GM21390 (cell line): ENCODE measurements around the gene FAM120A.

Experiments used
- ATAC-seq: cut with Tn5 transposase; IDR thresholded peaks from one replicate; pipeline ENCODE4 v1.9.1; 2021; ENCODE audit not compliant: unreplicated experiment

The FAM120A gene

GRCh38 chr9:93592643-93593021 lies 141.1 kb downstream of the FAM120A start:
- no peak for ATAC-seq

DNA sequence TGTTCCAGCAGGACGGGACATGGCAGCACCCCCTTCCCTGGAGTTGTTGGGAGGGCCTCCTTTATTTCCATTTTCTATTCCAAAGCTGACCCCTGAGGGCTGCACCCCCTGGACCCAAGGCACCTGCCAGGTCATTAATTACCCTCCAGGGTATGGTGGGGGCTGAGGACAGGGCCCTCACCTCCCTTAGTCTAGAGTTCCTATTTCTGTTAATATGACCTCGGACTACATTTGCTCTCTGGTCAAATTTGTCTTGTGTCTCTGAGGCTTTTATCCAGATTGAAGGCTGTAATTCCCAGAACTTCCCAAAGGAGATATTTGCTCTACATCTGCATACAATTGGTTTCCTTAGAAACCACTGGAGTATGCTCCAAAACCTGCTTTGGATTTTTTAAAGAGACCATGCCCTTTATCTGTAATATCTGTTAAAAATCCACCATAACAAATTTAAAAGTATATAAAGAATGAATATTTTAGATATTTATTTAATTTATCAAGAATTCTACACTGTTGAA lies 141.7 kb downstream of the FAM120A start:
- no peak for ATAC-seq

DNA sequence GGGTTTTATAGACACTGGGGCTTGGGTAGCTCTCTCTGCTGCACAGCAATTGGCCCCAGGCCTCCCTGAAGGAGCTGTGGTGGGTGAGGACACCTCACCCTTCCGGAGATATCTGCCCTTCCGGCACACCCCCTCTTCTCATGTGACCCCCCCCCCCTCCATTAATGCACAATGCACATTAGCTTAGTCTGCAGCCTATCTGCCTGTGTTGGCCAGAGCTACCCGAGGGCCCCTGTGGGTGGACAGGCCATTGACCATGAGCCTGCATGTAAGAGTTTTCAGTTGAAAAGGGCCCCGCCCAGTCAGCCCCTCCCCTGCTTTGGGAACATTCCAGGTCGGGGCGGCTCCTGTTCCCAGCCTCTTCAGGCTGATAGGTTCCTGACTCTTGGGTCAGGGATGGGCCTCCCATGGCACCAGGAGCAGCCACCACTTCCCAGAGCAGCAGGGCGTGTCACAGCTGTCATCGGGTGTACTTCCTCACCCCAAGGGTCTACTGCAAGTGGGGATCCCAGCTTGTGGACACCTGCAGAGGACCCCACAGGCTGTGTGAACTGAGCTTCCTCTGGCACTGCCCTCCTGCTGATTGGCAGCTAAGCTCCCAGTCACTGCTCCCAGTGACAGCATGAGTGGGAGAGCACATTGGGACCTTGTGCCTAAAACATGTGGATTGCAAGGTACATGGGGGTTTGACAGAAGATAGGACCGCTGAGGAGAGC lies 142.7 kb downstream of the FAM120A start:
- ATAC-seq: no peak

DNA sequence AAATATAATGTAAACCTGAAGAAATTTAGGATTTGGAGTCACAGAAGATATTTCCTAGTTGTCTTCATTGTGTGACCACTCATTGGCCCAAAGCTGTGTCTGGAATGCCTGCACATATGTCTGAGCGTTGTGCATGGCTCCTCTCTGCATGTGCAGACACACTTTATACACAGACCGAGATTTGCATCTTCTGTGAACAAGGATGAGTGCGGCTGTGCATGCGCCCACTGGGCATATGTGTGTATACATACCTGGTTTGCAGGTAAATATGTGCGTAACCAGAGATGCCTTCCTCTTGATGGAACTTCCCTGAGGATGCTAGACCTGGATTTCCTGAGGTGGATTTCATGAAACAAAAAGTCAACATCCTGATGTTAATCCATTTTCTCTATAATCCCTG lies 144.0 kb downstream of the FAM120A start:
- ATAC-seq: no peak

- ATAC-seq: no peak
Observed at GRCh38 chr9:93595861-93596365, 144.4 kb downstream of the FAM120A start.

DNA sequence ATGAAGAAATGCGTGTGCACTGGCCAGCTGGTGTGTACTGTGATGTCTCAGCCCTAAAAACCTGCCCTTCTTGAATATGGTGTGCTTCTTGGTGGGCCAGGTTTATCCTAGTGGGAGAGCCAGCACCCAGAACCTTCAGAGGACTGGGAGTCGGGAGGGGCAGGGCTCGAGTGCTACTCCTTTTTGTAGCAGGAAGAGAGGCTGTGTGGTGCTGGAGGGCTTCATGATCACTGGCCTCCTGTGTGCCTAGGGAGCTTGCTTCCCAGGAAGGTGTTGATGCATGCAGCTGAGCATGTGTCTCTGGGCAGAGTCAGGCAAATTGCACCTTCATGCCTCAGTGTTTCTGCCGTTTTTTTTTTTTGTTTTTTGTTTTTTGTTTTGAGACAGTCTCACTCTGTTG lies 144.9 kb downstream of the FAM120A start:
- no peak for ATAC-seq

GRCh38 chr9:93597142-93597706 lies 145.7 kb downstream of the FAM120A start:
- ATAC-seq: no peak

DNA sequence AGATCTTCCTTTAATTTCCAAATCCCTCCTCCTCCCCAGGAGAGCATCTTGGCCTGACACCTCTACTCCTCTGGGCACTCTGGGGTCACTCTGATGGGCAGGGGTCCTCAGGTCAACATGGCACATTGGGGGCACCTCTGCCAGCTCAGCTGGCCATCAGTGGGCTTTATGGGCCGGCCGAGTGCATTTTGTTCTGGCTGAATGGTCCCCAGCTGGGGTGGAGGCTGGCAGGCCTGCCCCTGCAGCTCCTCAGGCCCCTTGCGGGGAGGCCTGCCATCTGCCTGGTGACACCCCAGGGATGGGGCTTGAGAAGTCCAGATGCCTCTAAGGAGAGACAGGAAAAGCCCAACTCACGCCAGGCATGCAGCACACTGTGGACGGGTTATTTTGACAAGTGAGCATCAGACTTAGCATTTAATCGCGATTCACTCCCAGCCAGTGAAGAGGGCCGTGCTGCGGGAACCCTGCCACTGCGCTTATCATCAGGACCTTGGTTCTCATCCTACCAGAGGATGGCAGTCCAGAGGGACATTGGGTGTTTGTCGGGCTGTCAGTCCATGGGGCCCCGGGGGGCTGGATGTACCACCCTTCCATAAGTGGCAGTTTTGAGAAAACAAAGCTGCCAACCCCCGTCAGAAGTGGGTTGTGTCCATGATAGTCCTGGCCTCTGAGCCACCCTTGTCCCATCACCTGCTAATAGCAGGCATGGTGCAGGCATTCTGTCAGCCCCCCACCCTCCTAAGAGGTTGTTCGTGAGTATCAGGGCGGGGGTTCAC lies 146.6 kb downstream of the FAM120A start:
- ATAC-seq: no peak

DNA sequence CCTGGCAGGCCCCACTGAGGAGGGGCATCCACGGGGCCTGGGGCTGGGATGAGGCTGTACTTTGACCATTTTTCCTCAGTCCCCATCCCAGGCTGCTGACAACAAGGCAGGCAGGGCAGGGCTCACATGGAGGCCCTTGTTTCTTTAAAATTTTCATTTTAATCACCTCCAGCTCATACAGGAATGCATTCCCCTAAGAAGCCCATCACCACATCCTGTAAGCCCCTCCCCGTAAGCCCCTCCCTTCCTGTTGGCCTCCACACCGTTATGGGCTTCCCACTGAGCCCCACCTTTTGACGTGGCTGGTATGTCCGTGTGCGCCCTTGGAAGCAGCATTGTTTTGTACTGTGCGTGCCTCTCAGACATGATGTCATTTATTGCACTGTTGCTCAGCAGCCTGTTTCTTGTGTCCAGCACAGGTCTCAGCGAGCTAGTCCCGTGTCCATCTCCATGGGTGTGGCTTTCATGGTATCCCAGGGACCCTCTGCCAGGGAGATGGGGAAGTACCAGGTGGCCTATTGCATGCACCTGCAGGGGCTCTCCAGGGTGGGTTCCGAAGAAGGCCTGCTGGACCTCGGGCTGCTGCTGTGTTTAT lies 147.3 kb downstream of the FAM120A start:
- no peak for ATAC-seq

DNA sequence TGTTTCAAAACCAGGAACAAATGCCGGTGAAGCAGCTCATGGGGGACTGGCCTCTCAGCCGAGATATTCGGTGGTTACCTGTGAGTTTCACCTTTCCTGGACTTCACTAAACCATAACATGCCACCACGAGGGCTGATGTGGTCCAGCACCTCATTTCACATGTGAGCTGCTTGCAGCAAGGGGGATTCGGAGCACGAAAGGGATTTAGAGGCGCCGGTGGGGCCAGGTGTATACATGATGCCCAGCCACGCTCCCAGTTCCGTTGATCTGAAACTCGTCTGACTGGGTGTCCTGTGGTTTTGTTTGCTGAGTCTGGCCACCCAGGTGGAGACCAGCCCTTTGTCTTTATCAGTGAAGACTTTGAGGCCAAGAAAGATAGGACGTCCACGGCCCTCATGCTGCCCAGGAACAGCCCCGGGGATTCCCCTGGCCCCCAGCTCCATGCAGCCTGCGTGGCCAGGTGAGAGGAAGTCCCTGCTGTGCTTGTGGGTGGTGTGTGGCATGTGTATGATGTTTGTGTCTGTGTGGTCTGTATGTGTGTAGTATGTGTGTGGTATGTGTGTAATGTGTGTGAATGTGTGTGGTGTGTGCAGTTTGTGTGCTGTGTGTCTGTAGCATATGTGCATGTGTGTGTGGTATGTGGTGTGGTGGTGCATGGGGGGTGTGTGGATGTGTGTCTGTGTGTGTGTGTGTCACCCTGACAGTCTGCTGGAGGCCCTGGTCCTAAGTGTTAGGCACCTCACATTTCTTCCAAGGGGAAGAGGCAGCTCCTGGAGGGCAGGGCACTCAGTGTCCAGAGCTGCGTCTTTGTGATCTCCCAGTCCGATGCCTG lies 148.3 kb downstream of the FAM120A start:
- no peak for ATAC-seq

DNA sequence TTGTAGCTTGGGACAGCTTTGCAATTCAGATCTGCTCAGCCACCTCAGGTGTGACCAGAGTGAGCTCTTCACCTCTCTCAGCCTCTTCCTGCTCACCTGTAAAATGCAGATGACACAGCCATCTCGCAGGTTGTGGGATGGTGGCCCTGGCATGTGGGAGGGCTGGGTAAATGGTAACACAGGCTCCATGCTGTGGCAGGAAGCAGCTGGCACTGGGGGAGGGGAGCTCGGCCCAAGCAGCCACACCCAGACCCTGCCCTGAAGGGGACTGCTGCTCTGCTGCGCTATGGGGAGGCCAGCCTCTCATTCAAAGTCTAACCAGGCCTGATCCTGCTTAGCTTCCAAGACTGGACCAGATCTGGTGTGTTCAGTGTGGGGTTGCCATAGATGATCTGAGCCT lies 149.0 kb downstream of the FAM120A start:
- ATAC-seq: no peak

GRCh38 chr9:93601063-93601462 lies 149.6 kb downstream of the FAM120A start:
- ATAC-seq: no peak

DNA sequence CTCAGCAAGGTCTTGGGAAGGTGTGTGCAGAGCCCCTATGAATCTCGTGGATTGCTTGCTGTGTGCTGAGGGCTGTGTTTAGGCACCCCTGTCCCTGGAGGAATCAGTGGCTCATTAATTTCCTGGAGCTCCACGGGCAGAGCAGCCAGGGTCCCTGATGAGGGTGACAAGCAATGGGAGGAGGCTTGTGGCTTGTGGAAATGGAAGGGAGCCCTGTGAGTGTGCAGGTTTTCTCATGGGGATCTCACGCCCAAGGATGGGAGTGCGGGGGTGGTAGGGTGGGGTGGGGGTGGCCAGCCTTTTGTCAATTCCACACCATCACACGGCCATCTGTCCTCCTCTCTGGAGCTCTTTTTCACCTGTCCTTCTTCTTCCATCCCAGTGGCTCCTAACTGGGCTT lies 150.2 kb downstream of the FAM120A start:
- no peak for ATAC-seq

DNA sequence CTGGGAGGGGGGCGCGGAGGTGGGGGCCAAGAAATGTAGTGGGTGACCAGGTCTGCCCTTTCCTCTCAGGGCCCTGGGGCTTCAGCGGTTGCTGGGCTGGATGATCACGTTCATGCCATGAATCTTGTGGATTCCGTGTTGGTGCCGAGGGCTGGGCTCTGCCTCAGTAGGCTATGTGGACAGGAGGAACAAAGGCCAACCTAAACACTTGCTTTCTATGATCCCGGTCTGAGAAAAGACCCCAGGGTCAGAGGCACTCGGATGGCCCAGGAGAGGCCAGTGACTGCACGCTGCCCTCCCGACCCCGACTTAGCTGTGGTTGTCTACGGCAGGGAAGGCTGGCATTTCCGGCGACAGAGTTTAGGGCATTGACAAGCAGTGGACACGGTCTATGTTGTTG lies 151.5 kb downstream of the FAM120A start:
- ATAC-seq: no peak

GRCh38 chr9:93603906-93604326 lies 152.4 kb downstream of the FAM120A start:
- ATAC-seq: no peak

- no peak for ATAC-seq
Observed at GRCh38 chr9:93606187-93606586, 154.7 kb downstream of the FAM120A start.

GRCh38 chr9:93610206-93610605 lies 158.7 kb downstream of the FAM120A start:
- ATAC-seq: no peak

GRCh38 chr9:93612052-93612795 lies 160.7 kb downstream of the FAM120A start:
- ATAC-seq: no peak

DNA sequence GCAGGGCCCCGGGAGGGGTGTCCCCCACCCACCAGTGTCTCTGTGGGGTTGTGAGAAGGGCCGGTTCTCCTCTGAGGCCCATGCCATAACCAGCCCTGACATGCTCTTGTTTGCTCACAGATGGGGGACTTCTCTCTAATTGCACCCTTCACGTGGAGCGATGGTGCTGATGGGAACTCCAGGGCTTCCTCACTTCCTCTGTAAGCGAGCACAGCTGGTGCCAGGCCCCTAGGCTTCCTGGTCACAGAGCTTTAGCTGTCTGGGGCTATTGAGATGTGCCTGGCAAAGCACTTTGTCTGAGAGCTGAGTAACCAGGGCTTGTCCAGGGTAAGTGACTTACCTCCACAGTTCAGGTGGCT lies 161.3 kb downstream of the FAM120A start:
- ATAC-seq: no peak

- no peak for ATAC-seq
Observed at GRCh38 chr9:93613174-93613573, 161.7 kb downstream of the FAM120A start.
